HCT116 (cell line): Measurements from ENCODE around the gene INTS2. TPM values are rescaled to one million over a fixed set of nuclear protein-coding genes. Genes with fewer than 3 reads are reported as not detected.
A peak's percentile ranks its signal among the peaks of the same experiment; 100 is the strongest.

Experiments
- ATAC-seq: fragments of 200-7000 bp; cut with Tn5 transposase; 2 replicates; pipeline ENCODE4 v1.9.1; 2020; ENCODE audit warnings: mild to moderate bottlenecking, moderate library complexity
- BruUV-seq: library from RNA; stranded (reverse); fragments of 400-500 nt; replicated peaks from 2 replicates; lab custom pipeline; 2021; lab: Mats Ljungman, UMichigan
- CTCF ChIA-PET: fragments of 300-600 bp; sonication (Branson Sonifier 250); formaldehyde crosslinking; loops from one replicate; lab custom pipeline; 2021; ENCODE audit warnings: antibody characterized with exemption; lab: Charles Lee
- POLR2A ChIA-PET: fragments of 300-600, 350-600 bp; sonication (Branson Sonifier 250); formaldehyde crosslinking; loops from one replicate; lab custom pipeline; 2021; ENCODE audit warnings: antibody characterized with exemption; lab: Charles Lee
- RAD21 ChIA-PET, 2 experiments: fragments of 300-600 bp; sonication (Branson Sonifier 250); formaldehyde crosslinking; loops; one replicate each; lab custom pipeline; 2023; ENCODE audit warnings: low total read pairs in 2 of 2; ENCODE audit not compliant: uncharacterized antibody in 2 of 2, unreplicated experiment in 2 of 2, low non-redundant PET in 1 of 2; lab: Charles Lee
- DNase-seq: peaks from one replicate; pipeline ENCODE4 v3.0.0-alpha.2; 2010; ENCODE audit warnings: low read depth, low spot score
- H2AFZ ChIP-seq: fragments of 200-600 bp; shearing (Covaris generic), sonication (generic); 2 replicates; pipeline ENCODE4 v1.6.1; 2017; ENCODE audit warnings: low read depth, mixed run types, mixed read lengths, antibody characterized with exemption, low read length; ENCODE audit not compliant: poor library complexity, severe bottlenecking
- H3K27ac ChIP-seq: 2 replicates; pipeline ENCODE4 v1.5.1; 2012; ENCODE audit warnings: low read depth, low read length
- H3K27me3 ChIP-seq: fragments of 200-600 bp; sonication (generic); 2 replicates; pipeline ENCODE4 v1.6.1; 2016; ENCODE audit warnings: mixed run types, low read length, mixed read lengths; ENCODE audit not compliant: insufficient read depth
- H3K36me3 ChIP-seq, 2 experiments: fragments of 200-500 bp in 1 of 2; fragments of 200-600 bp in 1 of 2; sonication (Bioruptor generic) in 1 of 2; sonication (generic) in 1 of 2; 2 replicates each; pipeline versions ENCODE4 v1.5.1 to v1.6.1; 2014 to 2016; ENCODE audit warnings: low read length in 2 of 2, inconsistent platforms in 1 of 2, mixed read lengths in 1 of 2, mixed run types in 1 of 2; ENCODE audit not compliant: insufficient read depth in 2 of 2, control insufficient read depth in 1 of 2
- H3K4me1 ChIP-seq, 2 experiments: fragments of 200-600 bp in 1 of 2; sonication (generic) in 1 of 2; 2 replicates each; pipeline versions ENCODE4 v1.5.1 to v1.6.1; 2012 to 2017; ENCODE audit warnings: low read length in 2 of 2, inconsistent platforms in 1 of 2, mild to moderate bottlenecking in 1 of 2, mixed read lengths in 1 of 2, mixed run types in 1 of 2, moderate library complexity in 1 of 2; ENCODE audit not compliant: insufficient read depth in 2 of 2, control insufficient read depth in 1 of 2
- H3K4me2 ChIP-seq: fragments of 200-600 bp; sonication (generic); 2 replicates; pipeline ENCODE4 v1.6.1; 2017; ENCODE audit warnings: mixed run types, low read length, mixed read lengths
- H3K4me3 ChIP-seq, 2 experiments: fragments of 200-600 bp in 1 of 2; sonication (generic) in 1 of 2; replicated peaks in 1 of 2; 2 replicates each; pipeline ENCODE4 v1.5.1; 2011 to 2016; ENCODE audit warnings: low read length in 2 of 2, control low read depth in 1 of 2, low read depth in 1 of 2, mild to moderate bottlenecking in 1 of 2, mixed read lengths in 1 of 2, mixed run types in 1 of 2
- H3K79me2 ChIP-seq: fragments of 200-600 bp; sonication (generic); 2 replicates; pipeline ENCODE4 v1.6.1; 2017; ENCODE audit warnings: mild to moderate bottlenecking, mixed run types, low read length, moderate library complexity, mixed read lengths; ENCODE audit not compliant: insufficient read depth
- H3K9ac ChIP-seq: fragments of 200-600 bp; sonication (generic); 2 replicates; pipeline ENCODE4 v1.6.1; 2016; ENCODE audit warnings: low read length, mixed read lengths
- H3K9me2 ChIP-seq: fragments of 200-600 bp; sonication (generic), shearing (Covaris generic); 2 replicates; pipeline ENCODE4 v1.6.1; 2017; ENCODE audit warnings: mixed run types, mild to moderate bottlenecking, moderate library complexity; ENCODE audit not compliant: insufficient read depth
- H3K9me3 ChIP-seq, 2 experiments: fragments of 200-500 bp in 1 of 2; fragments of 200-600 bp in 1 of 2; sonication (Bioruptor generic) in 1 of 2; sonication (generic) in 1 of 2; 2 replicates each; pipeline ENCODE4 v1.6.1; 2014 to 2017; ENCODE audit warnings: low read length in 2 of 2, mixed read lengths in 2 of 2, inconsistent platforms in 1 of 2, low read depth in 1 of 2, mild to moderate bottlenecking in 1 of 2, mixed run types in 1 of 2, moderate library complexity in 1 of 2; ENCODE audit not compliant: control insufficient read depth in 1 of 2, insufficient read depth in 1 of 2
- H4K20me1 ChIP-seq: fragments of 200-600 bp; sonication (generic), shearing (Covaris generic); 2 replicates; pipeline ENCODE4 v1.6.1; 2017; ENCODE audit warnings: mixed run types, mild to moderate bottlenecking, moderate library complexity; ENCODE audit not compliant: insufficient read depth
- JUND ChIP-seq: IDR thresholded peaks from 2 replicates; pipeline ENCODE4 v1.6.1; 2012
- RAD21 ChIP-seq: IDR thresholded peaks from 2 replicates; pipeline ENCODE4 v1.6.1; 2012; ENCODE audit warnings: low read depth, mild to moderate bottlenecking
- SRF ChIP-seq: IDR thresholded peaks from 2 replicates; pipeline ENCODE4 v1.6.1; 2012; ENCODE audit warnings: low read depth
- intact Hi-C: fragments of 100-400 bp; cut with micrococcal nuclease; formaldehyde crosslinking; loops from 2 replicates; pipeline ENCODE4 v1.10.0; 2022
- total RNA-seq: library from RNA; stranded (reverse); gene quantifications from one replicate; pipeline ENCODE4 v1.2.1, GENCODE V29; 2021; ENCODE audit not compliant: unreplicated experiment
- TF ChIP-seq, protein P1 (sequence below), 3 experiments: fragments of 200-600 bp in 1 of 3; sonication (generic) in 1 of 3; IDR thresholded peaks in 2 of 3; conservative IDR thresholded peaks in 1 of 3; 2 replicates each; pipeline ENCODE4 v1.5.1; 2012 to 2017; ENCODE audit warnings: low read depth in 2 of 3, low read length in 2 of 3, antibody characterized with exemption in 1 of 3, borderline replicate concordance in 1 of 3, control low read depth in 1 of 3, mild to moderate bottlenecking in 1 of 3, mixed read lengths in 1 of 3, mixed run types in 1 of 3, moderate library complexity in 1 of 3; ENCODE audit not compliant: insufficient read depth in 1 of 3

The INTS2 gene
- total RNA-seq, 1 experiment from 2014 or later = 40.5 TPM

DNA sequence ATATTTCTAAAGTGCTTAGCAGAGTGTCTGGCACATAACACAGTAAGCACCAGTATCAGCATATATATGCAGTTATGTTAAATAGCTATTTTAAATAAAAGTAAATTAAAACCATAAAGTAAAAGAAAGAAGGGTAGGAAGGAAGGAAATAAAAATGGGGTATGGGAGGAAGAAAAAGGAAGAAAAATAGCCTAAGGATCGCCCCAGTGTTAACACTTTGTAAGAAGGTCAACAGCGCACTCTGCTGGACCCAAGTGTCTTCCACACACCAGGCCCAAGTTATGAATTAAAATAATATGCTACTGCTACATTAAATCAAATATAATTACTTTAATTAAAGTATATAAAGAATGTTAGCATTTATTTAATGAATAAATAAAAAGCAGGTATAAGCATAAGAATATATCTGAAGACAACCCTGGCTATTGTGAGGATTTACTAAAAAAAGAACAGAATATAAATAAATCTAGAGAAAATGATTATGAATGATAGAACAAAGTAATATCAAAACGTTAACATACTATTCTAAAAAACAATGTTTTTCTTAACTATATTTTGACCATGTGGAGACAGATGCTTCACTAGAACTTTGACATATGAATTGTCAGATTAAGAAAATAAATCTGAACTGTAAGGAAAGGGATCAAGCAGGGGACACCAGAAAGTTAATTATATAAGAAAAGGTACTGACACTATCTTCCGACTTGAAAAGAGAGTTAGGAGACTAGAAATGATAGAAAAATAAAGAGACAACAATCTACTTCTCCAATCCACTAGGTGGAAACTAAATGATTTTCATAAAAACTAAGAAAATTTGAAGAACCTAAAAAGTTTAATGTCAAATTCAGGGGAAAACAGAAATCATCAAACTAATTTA is 90.4 kb downstream of the INTS2 start:
- peak; percentile 79 for ATAC-seq
- Histone ChIP-seq H4K20me1 (no peaks in the 10 kb centered on the region), H3K27me3 (no peaks in the 10 kb centered on the region), H3K4me1 (peaks cover 17 to 21% of the 10 kb centered on the region in 2 experiments), H3K9me2 (no peaks in the 10 kb centered on the region), H3K9me3 (no peaks in the 10 kb centered on the region), H3K79me2 (peaks cover 5% of the 10 kb centered on the region), H3K36me3 (0 out of 4 replicates have a peak, but pooled peaks cover 3 to 6% of the 10 kb centered on the region in 2 experiments), H3K4me3 (no peak overlapping the region), H2AFZ (no peak overlapping the region), H3K27ac (no peak overlapping the region), H3K9ac (no peak overlapping the region)
- BruUV-seq = no TSS peak
- ChIA-PET RAD21 (no interaction called here), POLR2A (no interaction called here), CTCF (interaction anchor here (0.7 to 2.0 kb wide), 12 partner anchors 14 to 425 kb away, joined by 3 to 15 read pairs (median 6); no protein-coding TSS in a partner anchor)
- peak; percentile 74 for DNase-seq
- intact Hi-C loops = loop anchor here (1.0 to 10.0 kb wide), 10 partner anchors 201 to 1113 kb away; no protein-coding TSS in a partner anchor
- TF ChIP-seq SRF (0 out of 2 replicates have a peak, but pooled peaks have one; percentile 28), JUND (no peak), RAD21 (peak; percentile 93)
- TF ChIP-seq, protein P1, sequence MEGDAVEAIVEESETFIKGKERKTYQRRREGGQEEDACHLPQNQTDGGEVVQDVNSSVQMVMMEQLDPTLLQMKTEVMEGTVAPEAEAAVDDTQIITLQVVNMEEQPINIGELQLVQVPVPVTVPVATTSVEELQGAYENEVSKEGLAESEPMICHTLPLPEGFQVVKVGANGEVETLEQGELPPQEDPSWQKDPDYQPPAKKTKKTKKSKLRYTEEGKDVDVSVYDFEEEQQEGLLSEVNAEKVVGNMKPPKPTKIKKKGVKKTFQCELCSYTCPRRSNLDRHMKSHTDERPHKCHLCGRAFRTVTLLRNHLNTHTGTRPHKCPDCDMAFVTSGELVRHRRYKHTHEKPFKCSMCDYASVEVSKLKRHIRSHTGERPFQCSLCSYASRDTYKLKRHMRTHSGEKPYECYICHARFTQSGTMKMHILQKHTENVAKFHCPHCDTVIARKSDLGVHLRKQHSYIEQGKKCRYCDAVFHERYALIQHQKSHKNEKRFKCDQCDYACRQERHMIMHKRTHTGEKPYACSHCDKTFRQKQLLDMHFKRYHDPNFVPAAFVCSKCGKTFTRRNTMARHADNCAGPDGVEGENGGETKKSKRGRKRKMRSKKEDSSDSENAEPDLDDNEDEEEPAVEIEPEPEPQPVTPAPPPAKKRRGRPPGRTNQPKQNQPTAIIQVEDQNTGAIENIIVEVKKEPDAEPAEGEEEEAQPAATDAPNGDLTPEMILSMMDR (IDR thresholded peaks at IDR 0.05 in 2 of 3, conservative IDR thresholded peaks at IDR 0.05 in 1 of 3; ENCODE audit: borderline replicate concordance in 1 of 3, insufficient read depth in 1 of 3, low read depth in 2 of 3, low read length in 2 of 3) = peak; percentile 74 to 92 (median 89)
- TF ChIP-seq, all 23 proteins: peak for 3
- H3K4me2 ChIP-seq = no peak overlapping the region
